ENCODE results near the gene OR2F2.

DNA sequence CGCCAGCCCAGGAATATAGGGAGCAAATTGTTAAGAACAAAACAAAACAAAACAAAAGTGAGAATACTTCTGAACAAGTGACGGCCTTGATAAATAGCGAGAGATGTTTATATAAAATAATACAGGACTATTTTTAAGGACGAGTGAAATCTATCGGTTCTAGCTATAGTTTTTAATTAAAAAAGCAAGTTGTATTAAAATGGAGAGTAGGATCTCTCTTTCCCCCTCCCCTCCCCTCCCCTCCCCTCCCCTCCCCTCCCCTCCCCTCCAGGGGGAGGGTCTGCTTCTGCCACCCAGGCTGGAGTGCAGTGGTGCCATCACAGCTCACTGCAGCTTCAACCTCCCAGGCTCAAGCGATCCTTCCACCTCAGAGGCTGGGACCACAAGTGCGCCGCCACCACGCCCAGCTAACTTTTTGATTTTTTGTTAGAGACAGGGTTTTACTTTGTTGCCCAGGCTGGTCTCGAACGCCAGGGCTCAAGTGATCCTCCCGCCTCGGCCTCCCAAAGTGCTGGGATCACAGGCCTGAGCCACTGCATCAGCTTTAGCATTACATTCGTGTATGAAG is 32.6 kb upstream of the OR2F2 start:
- TF ChIP-seq, protein P1, sequence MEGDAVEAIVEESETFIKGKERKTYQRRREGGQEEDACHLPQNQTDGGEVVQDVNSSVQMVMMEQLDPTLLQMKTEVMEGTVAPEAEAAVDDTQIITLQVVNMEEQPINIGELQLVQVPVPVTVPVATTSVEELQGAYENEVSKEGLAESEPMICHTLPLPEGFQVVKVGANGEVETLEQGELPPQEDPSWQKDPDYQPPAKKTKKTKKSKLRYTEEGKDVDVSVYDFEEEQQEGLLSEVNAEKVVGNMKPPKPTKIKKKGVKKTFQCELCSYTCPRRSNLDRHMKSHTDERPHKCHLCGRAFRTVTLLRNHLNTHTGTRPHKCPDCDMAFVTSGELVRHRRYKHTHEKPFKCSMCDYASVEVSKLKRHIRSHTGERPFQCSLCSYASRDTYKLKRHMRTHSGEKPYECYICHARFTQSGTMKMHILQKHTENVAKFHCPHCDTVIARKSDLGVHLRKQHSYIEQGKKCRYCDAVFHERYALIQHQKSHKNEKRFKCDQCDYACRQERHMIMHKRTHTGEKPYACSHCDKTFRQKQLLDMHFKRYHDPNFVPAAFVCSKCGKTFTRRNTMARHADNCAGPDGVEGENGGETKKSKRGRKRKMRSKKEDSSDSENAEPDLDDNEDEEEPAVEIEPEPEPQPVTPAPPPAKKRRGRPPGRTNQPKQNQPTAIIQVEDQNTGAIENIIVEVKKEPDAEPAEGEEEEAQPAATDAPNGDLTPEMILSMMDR (IDR thresholded peaks at IDR 0.05): no peak
- no peak for TF ChIP-seq POLR2A (IDR thresholded peaks at IDR 0.05)

Data from heart left ventricle (tissue), 13 donors.